ENCODE measurements around the gene PLEKHA7. TPM values are rescaled to one million over a fixed set of nuclear protein-coding genes. Genes with fewer than 3 reads are reported as not detected.

The PLEKHA7 gene
- total RNA-seq, 1 donor from 2014 or later, result 15.6 TPM

DNA sequence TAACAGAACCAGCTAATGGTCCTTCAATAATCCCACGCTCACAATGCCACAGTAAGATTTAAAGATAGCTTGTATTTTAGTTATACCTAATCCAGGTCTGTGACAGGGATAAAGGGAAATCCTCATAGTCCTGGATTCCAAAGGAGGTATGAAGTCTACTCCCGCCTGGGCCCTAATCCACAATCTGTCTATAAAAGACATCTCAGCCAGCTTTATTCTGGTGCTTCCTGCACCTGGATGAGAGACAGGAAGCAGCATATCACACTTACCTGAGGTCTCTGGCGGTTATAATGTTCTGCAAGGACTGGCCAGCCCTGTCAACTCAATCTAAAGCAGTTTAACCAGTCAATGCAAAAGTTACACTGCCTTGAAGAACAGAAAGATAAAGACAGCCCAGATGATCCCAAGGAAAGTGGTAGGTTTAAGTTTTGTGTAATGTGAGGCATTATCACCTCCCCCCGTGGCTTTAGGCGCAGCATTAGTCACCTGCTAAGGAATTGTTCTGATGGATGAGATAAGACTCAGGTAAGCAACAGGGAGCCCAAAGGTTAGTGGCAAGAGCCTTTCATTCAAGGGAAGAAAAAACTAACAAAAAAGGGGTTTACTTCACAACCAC is 57.6 kb downstream of the PLEKHA7 start:
- Mint-ChIP-seq H3K27ac (ENCODE audit: unreplicated experiment) (no peak overlapping the region), H3K4me3 (ENCODE audit: unreplicated experiment) (no peak overlapping the region), H3K27me3 (ENCODE audit: unreplicated experiment) (no peaks in the 10 kb centered on the region), H3K36me3 (ENCODE audit: unreplicated experiment) (no peaks in the 10 kb centered on the region), H3K9me3 (ENCODE audit: unreplicated experiment) (no peaks in the 10 kb centered on the region), H3K4me1 (ENCODE audit: unreplicated experiment) (no peaks in the 10 kb centered on the region)
- no peak for DNase-seq (ENCODE audit: extremely low spot score, unreplicated experiment)
- TF ChIP-seq, protein P1, sequence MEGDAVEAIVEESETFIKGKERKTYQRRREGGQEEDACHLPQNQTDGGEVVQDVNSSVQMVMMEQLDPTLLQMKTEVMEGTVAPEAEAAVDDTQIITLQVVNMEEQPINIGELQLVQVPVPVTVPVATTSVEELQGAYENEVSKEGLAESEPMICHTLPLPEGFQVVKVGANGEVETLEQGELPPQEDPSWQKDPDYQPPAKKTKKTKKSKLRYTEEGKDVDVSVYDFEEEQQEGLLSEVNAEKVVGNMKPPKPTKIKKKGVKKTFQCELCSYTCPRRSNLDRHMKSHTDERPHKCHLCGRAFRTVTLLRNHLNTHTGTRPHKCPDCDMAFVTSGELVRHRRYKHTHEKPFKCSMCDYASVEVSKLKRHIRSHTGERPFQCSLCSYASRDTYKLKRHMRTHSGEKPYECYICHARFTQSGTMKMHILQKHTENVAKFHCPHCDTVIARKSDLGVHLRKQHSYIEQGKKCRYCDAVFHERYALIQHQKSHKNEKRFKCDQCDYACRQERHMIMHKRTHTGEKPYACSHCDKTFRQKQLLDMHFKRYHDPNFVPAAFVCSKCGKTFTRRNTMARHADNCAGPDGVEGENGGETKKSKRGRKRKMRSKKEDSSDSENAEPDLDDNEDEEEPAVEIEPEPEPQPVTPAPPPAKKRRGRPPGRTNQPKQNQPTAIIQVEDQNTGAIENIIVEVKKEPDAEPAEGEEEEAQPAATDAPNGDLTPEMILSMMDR (IDR thresholded peaks at IDR 0.05), result no peak

DNA sequence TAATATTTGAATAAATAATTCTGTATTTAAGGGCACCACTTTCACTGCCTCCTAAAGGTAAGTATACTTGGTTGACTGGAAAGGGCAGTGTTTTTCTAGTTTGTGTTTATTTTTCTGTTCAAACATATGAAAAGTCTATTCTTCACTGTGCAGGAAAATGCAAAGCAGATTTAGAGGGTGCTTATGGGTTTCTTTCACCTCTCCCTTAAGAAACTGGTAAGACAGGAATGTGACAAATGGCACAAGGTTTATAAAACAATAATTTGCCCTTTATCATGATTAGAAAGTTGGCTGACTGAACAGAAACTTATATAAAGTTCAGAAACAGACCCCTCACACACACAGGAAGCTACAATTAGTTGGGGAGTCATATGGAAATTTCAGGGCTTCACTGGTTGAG is 60.6 kb downstream of the PLEKHA7 start:
- Mint-ChIP-seq H3K27me3 (ENCODE audit: unreplicated experiment) (no peaks in the 10 kb centered on the region), H3K9me3 (ENCODE audit: unreplicated experiment) (no peaks in the 10 kb centered on the region), H3K36me3 (ENCODE audit: unreplicated experiment) (no peaks in the 10 kb centered on the region), H3K4me3 (ENCODE audit: unreplicated experiment) (no peak overlapping the region), H3K27ac (ENCODE audit: unreplicated experiment) (no peak overlapping the region), H3K4me1 (ENCODE audit: unreplicated experiment) (no peaks in the 10 kb centered on the region)
- no peak for DNase-seq (ENCODE audit: extremely low spot score, unreplicated experiment)
- TF ChIP-seq, protein P1 (IDR thresholded peaks at IDR 0.05), result no peak

DNA sequence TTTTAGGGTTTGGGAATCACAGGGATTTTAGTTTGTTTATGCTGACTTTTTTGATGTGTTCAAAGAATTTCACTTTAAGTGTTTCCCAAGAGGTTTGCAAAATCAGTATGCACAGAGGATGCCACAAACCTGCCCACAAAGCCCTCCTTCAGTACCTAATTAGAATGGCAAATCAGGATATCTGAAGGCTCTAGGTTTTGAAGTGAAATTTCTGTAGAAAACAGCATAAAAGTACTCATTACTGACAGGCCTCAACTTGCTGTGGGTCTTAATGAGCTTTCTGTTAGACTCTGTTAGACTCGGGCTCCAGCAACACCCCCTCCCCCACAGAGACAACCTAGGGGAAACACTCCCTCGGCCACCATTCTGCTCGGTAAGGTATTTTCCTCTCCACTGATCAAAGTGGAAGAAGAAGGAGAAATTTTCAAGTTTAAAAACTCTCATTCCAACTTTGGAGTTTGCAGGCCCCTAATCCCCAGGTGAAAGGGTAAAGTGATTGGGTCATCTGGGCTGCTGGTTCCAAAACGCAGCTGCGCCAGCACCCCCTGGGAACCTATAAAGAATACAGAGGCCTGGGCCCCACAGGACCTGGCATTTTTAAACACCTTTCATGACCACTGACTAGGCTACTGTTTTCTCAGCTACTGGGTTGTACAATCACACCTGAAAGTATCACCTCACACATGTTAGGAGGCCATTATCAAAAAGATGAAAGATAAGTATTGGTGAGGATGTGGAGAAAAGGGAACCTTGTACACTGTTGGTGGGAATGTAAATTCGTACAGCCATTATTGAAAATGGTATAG is 67.5 kb downstream of the PLEKHA7 start:
- no peak overlapping the region for H3K4me3 Mint-ChIP-seq (ENCODE audit: unreplicated experiment)
- no peak overlapping the region for H3K27ac Mint-ChIP-seq (ENCODE audit: unreplicated experiment)
- DNase-seq (ENCODE audit: extremely low spot score, unreplicated experiment), result no peak
- H3K9me3 Mint-ChIP-seq (ENCODE audit: unreplicated experiment), result no peaks in the 10 kb centered on the region
- peaks cover 4% of the 10 kb centered on the region for H3K4me1 Mint-ChIP-seq (ENCODE audit: unreplicated experiment)
- no peaks in the 10 kb centered on the region for H3K27me3 Mint-ChIP-seq (ENCODE audit: unreplicated experiment)
- no peaks in the 10 kb centered on the region for H3K36me3 Mint-ChIP-seq (ENCODE audit: unreplicated experiment)
- TF ChIP-seq, protein P1 (IDR thresholded peaks at IDR 0.05), result no peak

DNA sequence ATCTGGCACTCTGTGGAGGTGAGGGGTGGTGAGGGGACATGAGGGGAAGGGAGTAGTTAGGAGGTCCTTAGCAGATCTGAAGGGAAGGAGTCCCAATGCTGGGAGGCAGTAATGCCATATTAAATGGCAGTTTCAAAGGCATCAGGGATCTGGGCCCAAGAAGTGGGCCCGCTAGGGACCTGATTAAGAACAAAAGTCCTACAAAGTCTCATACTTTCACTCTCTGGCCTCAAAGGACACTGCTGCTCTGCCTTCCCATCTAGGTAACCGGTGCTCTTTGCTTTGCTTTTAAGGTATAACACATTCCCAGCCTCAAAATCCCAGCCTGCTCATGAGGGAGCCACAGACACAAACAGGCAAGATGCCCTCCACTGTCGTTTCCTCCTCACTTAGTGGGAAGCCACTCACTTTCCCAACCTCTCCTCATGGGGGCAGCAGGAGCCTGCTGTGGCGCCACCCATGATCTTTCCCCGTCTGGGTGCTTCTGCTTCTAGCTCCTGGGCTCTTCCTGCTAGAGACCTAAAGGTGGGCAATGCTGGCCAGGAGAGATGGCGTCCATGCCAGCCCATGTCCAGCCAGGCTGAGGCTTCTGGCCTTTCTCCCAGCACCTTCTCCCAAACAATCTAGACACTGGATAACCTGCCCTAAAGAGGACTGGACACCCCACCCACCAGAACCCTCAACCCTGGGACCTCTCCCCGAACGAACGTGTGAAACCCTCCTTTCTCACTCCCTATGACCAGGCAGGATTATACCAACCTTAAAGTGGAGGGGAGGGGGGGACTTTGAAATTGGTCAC is 68.3 kb downstream of the PLEKHA7 start:
- Mint-ChIP-seq H3K9me3 (ENCODE audit: unreplicated experiment) (no peaks in the 10 kb centered on the region), H3K36me3 (ENCODE audit: unreplicated experiment) (no peaks in the 10 kb centered on the region), H3K27me3 (ENCODE audit: unreplicated experiment) (no peaks in the 10 kb centered on the region), H3K27ac (ENCODE audit: unreplicated experiment) (peak overlapping the region; percentile 20), H3K4me3 (ENCODE audit: unreplicated experiment) (no peak overlapping the region), H3K4me1 (ENCODE audit: unreplicated experiment) (peaks cover 4% of the 10 kb centered on the region)
- peak; percentile 88 for DNase-seq (ENCODE audit: extremely low spot score, unreplicated experiment)
- TF ChIP-seq, protein P1 (IDR thresholded peaks at IDR 0.05), result peak; percentile 92

DNA sequence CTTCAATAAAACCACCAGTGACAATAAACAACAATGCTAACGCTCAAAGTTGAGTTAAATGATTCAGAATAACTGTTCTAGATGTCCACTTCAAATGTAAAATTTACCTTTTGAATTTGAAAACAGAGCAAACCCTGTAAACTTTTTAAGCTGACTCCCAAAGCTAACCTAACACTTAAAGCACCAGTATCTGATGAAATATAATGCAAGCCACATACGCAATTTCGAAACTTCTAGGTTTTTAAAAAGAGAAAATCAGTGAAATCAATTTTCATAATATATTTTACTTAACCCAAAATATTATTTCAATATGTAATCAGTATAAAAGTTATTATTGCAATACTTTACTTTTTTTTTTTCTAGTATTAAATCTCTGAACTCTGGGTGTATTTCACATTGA is 71.3 kb downstream of the PLEKHA7 start:
- no peak for DNase-seq (ENCODE audit: extremely low spot score, unreplicated experiment)
- Mint-ChIP-seq H3K4me1 (ENCODE audit: unreplicated experiment) (peaks cover 4% of the 10 kb centered on the region), H3K9me3 (ENCODE audit: unreplicated experiment) (no peaks in the 10 kb centered on the region), H3K4me3 (ENCODE audit: unreplicated experiment) (no peak overlapping the region), H3K27ac (ENCODE audit: unreplicated experiment) (no peak overlapping the region), H3K36me3 (ENCODE audit: unreplicated experiment) (no peaks in the 10 kb centered on the region), H3K27me3 (ENCODE audit: unreplicated experiment) (no peaks in the 10 kb centered on the region)
- TF ChIP-seq, protein P1 (IDR thresholded peaks at IDR 0.05), result no peak
